WTC11 (cell line): ENCODE data around the gene FBLN2. TPM values are rescaled to one million over a fixed set of nuclear protein-coding genes. Genes with fewer than 3 reads are reported as not detected.

Experiments used
- ATAC-seq: fragments of 200-7000 bp; cut with Tn5 transposase; 2 replicates; pipeline ENCODE4 v1.10.0; 2021; ENCODE audit warnings: mild to moderate bottlenecking, moderate library complexity
- CTCF ChIA-PET: fragments of 300-600 bp; sonication (Branson Sonifier 250); formaldehyde crosslinking; loops from one replicate; lab custom pipeline; 2021; ENCODE audit warnings: antibody characterized with exemption; lab: Charles Lee
- POLR2A ChIA-PET: fragments of 350-600 bp; sonication (Branson Sonifier 250); formaldehyde crosslinking; loops from one replicate; lab custom pipeline; 2021; ENCODE audit warnings: antibody characterized with exemption; lab: Charles Lee
- DNase-seq: peaks from one replicate; pipeline ENCODE4 v3.0.0; 2021; ENCODE audit warnings: low spot score
- H3K27ac Mint-ChIP-seq: 2 replicates; pipeline ENCODE4 v1.8.0; 2021; ENCODE audit warnings: mixed read lengths
- H3K27me3 Mint-ChIP-seq: 2 replicates; pipeline ENCODE4 v1.8.0; 2021; ENCODE audit warnings: low read depth, mild to moderate bottlenecking, moderate library complexity, mixed read lengths
- H3K36me3 Mint-ChIP-seq: 2 replicates; pipeline ENCODE4 v1.8.0; 2021; ENCODE audit warnings: mixed read lengths
- H3K4me1 Mint-ChIP-seq: 2 replicates; pipeline ENCODE4 v1.8.0; 2022; ENCODE audit warnings: mixed read lengths
- H3K4me3 Mint-ChIP-seq: 2 replicates; pipeline ENCODE4 v1.8.0; 2021; ENCODE audit warnings: mild to moderate bottlenecking, moderate library complexity, mixed read lengths
- H3K9me3 Mint-ChIP-seq: 2 replicates; pipeline ENCODE4 v1.8.0; 2021; ENCODE audit warnings: mixed read lengths
- AFF4 ChIP-seq: sonication (generic); formaldehyde crosslinking; IDR thresholded peaks from 2 replicates; pipeline ENCODE4 v1.8.1; 2023; ENCODE audit warnings: mild to moderate bottlenecking, missing genetic modification reagents, borderline replicate concordance
- CBFB ChIP-seq: sonication (generic); formaldehyde crosslinking; IDR thresholded peaks from 2 replicates; pipeline ENCODE4 v1.8.1; 2022; ENCODE audit warnings: mild to moderate bottlenecking, low read depth, missing genetic modification reagents
- ELF4 ChIP-seq: sonication (generic); formaldehyde crosslinking; IDR thresholded peaks from 2 replicates; pipeline ENCODE4 v1.8.1; 2022; ENCODE audit warnings: low read depth, mild to moderate bottlenecking, moderate library complexity, missing genetic modification reagents
- ESRRA ChIP-seq: sonication (generic); formaldehyde crosslinking; IDR thresholded peaks from 2 replicates; pipeline ENCODE4 v1.8.1; 2022; ENCODE audit warnings: mild to moderate bottlenecking, missing genetic modification reagents, borderline replicate concordance
- GRHL2 ChIP-seq: fragments of 250-450 bp; sonication (Bioruptor Pico); IDR thresholded peaks from 2 replicates; pipeline ENCODE4 v1.8.0; 2022; ENCODE audit warnings: mild to moderate bottlenecking, moderate library complexity; ENCODE audit not compliant: insufficient replicate concordance, severe bottlenecking
- IRF2 ChIP-seq: sonication (generic); formaldehyde crosslinking; IDR thresholded peaks from 2 replicates; pipeline ENCODE4 v1.8.0; 2022; ENCODE audit warnings: low read depth, missing genetic modification reagents, borderline replicate concordance
- JUN ChIP-seq: sonication (generic); formaldehyde crosslinking; IDR thresholded peaks from 2 replicates; pipeline ENCODE4 v1.8.0; 2023; ENCODE audit warnings: mild to moderate bottlenecking, missing genetic modification reagents
- NR1H2 ChIP-seq: sonication (generic); formaldehyde crosslinking; IDR thresholded peaks from 2 replicates; pipeline ENCODE4 v1.9.0; 2021; ENCODE audit warnings: mild to moderate bottlenecking, moderate library complexity, missing genetic modification reagents
- OVOL2 ChIP-seq: fragments of 250-450 bp; sonication (Bioruptor Pico); IDR thresholded peaks from 2 replicates; pipeline ENCODE4 v1.9.0; 2021; ENCODE audit warnings: mild to moderate bottlenecking, borderline replicate concordance
- ZNF396 ChIP-seq: fragments of 250-450 bp; sonication (Bioruptor Pico); IDR thresholded peaks from 2 replicates; pipeline ENCODE4 v1.8.0; 2021; ENCODE audit warnings: mild to moderate bottlenecking, moderate library complexity, borderline replicate concordance
- ZNF416 ChIP-seq: fragments of 250-450 bp; sonication (Bioruptor Pico); IDR thresholded peaks from 2 replicates; pipeline ENCODE4 v1.9.0; 2021; ENCODE audit warnings: mild to moderate bottlenecking, inconsistent platforms
- ZNF671 ChIP-seq: fragments of 250-450 bp; sonication (Bioruptor Pico); IDR thresholded peaks from 2 replicates; pipeline ENCODE4 v1.8.0; 2021; ENCODE audit warnings: mild to moderate bottlenecking
- total RNA-seq: library from RNA; stranded (reverse); gene quantifications from 3 replicates; pipeline ENCODE4 v1.2.3, GENCODE V29; 2021
- TF ChIP-seq, protein P1 (sequence below): sonication (generic); formaldehyde crosslinking; IDR thresholded peaks from 2 replicates; pipeline ENCODE4 v1.8.1; 2022; ENCODE audit warnings: missing genetic modification reagents, borderline replicate concordance
- TF ChIP-seq, protein P2 (sequence below): fragments of 250-450 bp; sonication (Bioruptor Pico); conservative IDR thresholded peaks from 2 replicates; pipeline ENCODE4 v1.9.0; 2021; ENCODE audit warnings: mild to moderate bottlenecking
- TF ChIP-seq, protein P3 (sequence below): sonication (generic); formaldehyde crosslinking; IDR thresholded peaks from 2 replicates; pipeline ENCODE4 v1.8.1; 2023; ENCODE audit warnings: mild to moderate bottlenecking, missing genetic modification reagents, moderate library complexity

FBLN2 gene
- total RNA-seq, 1 experiment from 2014 or later: 20.7 TPM

DNA sequence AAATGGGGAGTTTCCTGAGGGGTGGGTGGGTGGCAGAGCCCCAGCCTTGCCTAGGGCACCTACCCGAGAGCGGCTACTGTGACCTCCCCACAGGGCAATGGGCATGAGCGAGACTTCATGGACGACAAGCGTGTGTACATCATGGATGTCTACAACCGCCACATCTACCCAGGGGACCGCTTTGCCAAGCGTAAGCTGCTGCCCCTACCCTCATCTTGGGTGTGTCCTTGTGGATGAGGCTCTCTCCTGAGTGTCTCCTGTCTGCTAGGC is 46.2 kb upstream of the FBLN2 start:
- no peak overlapping the region for H3K4me3 Mint-ChIP-seq
- ChIA-PET POLR2A (no interaction called here), CTCF (interaction anchor here (1.0 to 5.6 kb wide), 2 partner anchors 8 to 146 kb away, joined by 4 to 111 read pairs; no protein-coding TSS in a partner anchor)
- peaks cover 5% of the 10 kb centered on the region for H3K4me1 Mint-ChIP-seq
- H3K36me3 Mint-ChIP-seq: no peaks in the 10 kb centered on the region
- no peaks in the 10 kb centered on the region for H3K27me3 Mint-ChIP-seq
- H3K9me3 Mint-ChIP-seq: no peaks in the 10 kb centered on the region
- ATAC-seq: no peak
- TF ChIP-seq OVOL2 (CRISPR knock-in tag): no peak
- no peak for TF ChIP-seq GRHL2 (CRISPR knock-in tag)
- TF ChIP-seq, protein P1, sequence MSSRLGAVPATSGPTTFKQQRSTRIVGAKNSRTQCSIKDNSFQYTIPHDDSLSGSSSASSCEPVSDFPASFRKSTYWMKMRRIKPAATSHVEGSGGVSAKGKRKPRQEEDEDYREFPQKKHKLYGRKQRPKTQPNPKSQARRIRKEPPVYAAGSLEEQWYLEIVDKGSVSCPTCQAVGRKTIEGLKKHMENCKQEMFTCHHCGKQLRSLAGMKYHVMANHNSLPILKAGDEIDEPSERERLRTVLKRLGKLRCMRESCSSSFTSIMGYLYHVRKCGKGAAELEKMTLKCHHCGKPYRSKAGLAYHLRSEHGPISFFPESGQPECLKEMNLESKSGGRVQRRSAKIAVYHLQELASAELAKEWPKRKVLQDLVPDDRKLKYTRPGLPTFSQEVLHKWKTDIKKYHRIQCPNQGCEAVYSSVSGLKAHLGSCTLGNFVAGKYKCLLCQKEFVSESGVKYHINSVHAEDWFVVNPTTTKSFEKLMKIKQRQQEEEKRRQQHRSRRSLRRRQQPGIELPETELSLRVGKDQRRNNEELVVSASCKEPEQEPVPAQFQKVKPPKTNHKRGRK (CRISPR knock-in tag): no peak
- TF ChIP-seq IRF2 (CRISPR knock-in tag): no peak
- no peak for TF ChIP-seq JUN
- no peak for TF ChIP-seq AFF4 (CRISPR knock-in tag)
- no peak for TF ChIP-seq ZNF671 (CRISPR knock-in tag)
- no peak for TF ChIP-seq ZNF396 (CRISPR knock-in tag)
- TF ChIP-seq ZNF416: no peak
- no peak for TF ChIP-seq ESRRA (CRISPR knock-in tag)
- TF ChIP-seq, protein P2, sequence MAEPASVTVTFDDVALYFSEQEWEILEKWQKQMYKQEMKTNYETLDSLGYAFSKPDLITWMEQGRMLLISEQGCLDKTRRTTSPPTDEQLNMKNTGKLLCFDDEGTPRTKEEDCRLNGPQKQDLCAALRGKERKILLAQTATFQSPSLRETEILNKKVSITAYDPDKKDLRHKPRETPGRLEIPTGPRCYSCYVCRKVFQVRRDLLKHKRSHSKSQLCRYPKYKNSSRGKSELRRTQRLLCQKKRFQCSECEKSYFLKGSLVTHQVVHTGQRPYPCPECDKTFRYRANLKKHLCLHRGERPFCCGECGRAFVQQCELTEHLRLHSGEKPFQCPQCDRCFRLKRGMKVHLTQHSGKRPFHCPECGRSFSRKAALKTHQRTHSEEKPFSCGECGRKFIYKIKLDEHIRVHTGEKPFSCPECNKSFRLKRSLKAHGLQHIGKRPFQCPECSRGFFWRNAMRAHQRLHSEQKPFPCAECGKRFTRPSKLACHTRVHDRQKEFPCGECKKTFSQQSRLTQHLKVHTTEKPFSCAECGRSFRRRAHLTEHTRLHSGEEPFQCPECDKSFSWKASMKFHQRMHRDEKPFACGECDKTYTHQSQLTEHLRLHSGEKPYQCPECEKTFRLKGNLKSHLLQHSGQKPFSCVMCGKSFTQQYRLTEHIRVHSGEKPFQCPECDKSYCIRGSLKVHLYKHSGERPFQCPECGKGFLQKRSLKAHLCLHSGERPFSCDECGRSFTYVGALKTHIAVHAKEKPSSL (CRISPR knock-in tag): no peak
- no peak for TF ChIP-seq NR1H2 (CRISPR knock-in tag)
- no peak for TF ChIP-seq CBFB (CRISPR knock-in tag)
- TF ChIP-seq, all 79 proteins: peak for 0
- no peak for DNase-seq
- H3K27ac Mint-ChIP-seq: no peak overlapping the region

GRCh38 chr3:13504161-13504831 is 44.6 kb upstream of the FBLN2 start:
- H3K4me3 Mint-ChIP-seq: no peak overlapping the region
- DNase-seq (no peak), ATAC-seq (no peak)
- H3K9me3 Mint-ChIP-seq: no peaks in the 10 kb centered on the region
- H3K27ac Mint-ChIP-seq: no peak overlapping the region
- H3K27me3 Mint-ChIP-seq: no peaks in the 10 kb centered on the region
- no peaks in the 10 kb centered on the region for H3K36me3 Mint-ChIP-seq
- POLR2A ChIA-PET: no interaction called here
- CTCF ChIA-PET: interaction anchor here (0.8 kb wide), 1 partner anchor 10 kb away, joined by 3 read pairs; no protein-coding TSS in a partner anchor
- TF ChIP-seq, protein P3, sequence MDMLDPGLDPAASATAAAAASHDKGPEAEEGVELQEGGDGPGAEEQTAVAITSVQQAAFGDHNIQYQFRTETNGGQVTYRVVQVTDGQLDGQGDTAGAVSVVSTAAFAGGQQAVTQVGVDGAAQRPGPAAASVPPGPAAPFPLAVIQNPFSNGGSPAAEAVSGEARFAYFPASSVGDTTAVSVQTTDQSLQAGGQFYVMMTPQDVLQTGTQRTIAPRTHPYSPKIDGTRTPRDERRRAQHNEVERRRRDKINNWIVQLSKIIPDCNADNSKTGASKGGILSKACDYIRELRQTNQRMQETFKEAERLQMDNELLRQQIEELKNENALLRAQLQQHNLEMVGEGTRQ (CRISPR knock-in tag): peak; percentile 50; the same call in 1 of the 2 replicates
- TF ChIP-seq ELF4 (CRISPR knock-in tag): no peak
- TF ChIP-seq, all 79 proteins: peak for 1
- peaks cover 9% of the 10 kb centered on the region for H3K4me1 Mint-ChIP-seq
